GM18873 (cell line): ENCODE measurements around the gene ZNF292.
"Not testable (repeated sequence)": the region's sequence is repeated elsewhere in the genome, so short reads cannot be mapped to it uniquely, and the experiment has no call there.

Experiments
- ATAC-seq: cut with Tn5 transposase; IDR thresholded peaks from one replicate; pipeline ENCODE4 v1.9.1; 2021; ENCODE audit warnings: mild to moderate bottlenecking, moderate library complexity, moderate number of reproducible peaks; ENCODE audit not compliant: unreplicated experiment, low FRiP score

ZNF292 gene

DNA sequence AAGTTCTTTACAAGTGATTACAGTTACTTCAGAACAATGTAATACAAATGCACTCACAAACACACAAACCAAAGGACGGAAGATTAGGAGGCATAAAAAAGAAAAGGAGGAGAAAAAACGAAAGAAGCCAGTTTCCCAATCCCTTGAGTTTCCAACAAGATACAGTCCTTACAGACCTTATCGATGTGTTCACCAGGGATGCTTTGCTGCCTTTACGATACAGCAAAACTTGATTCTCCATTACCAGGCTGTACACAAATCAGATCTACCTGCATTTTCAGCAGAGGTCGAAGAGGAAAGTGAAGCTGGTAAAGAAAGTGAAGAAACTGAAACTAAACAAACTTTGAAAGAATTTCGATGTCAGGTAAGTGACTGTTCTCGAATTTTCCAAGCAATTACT lies 104.4 kb downstream of the ZNF292 start:
- no peak for ATAC-seq

DNA sequence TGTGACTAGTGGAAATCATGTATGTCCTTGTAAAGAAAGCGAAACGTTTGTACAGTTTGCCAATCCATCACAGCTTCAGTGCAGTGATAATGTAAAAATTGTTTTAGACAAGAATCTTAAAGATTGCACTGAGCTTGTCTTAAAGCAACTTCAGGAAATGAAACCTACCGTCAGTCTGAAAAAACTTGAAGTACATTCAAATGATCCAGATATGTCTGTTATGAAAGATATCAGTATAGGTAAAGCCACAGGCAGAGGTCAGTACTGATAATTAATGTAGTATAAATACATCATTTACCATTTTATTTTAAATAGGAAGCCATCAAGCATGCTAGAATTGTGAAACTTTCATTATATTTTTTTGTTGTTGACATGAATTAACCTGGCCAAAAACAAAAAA lies 106.2 kb downstream of the ZNF292 start:
- no peak for ATAC-seq

DNA sequence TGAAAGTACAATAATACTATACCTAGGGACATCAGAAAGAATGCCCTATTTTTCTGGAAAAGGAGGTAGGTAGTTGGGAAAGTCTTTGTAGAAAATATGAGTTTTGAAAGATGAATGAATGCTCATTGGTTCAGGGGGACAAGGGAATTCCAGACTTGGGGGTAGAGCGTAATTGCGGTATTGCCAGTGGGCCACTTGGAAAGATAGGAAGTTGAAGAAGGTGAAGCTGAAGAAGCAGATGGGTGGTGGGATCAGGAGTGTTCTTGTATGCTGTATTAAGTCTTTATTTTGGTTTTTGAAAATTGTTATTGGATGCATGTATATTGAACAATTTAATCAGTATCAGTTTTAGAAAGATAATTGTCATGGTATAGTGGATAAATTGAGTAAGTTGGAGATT lies 109.1 kb downstream of the ZNF292 start:
- no peak for ATAC-seq

DNA sequence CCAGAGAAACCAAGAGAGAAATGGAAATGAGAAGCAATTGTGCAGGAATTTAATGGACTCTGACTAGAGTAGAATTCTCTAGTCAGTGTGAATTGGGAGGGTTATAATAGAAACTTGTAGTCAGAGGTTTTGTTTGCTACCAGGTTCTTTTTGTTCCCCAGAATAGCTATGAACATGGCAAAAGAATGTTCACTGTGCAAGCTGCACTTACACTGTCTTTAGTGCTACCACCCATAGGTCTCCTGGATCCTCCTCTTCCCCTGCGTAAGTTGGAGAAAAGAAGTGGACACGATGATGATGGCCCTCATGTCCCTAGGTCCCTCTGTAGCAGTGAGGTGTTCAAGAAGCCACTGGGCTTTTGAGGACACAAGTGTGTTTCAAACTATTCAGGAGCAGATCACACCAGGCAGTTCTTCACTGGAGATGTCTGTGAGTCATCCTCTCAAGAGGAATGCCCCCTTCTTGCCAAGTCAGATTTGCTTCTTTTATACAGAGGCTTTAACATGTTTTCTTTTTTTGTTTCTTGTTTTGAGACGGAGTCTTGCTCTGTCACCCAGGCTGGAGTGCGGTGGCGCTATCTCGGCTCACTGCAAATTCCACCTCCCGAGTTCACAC lies 119.4 kb downstream of the ZNF292 start:
- ATAC-seq, result no peak

DNA sequence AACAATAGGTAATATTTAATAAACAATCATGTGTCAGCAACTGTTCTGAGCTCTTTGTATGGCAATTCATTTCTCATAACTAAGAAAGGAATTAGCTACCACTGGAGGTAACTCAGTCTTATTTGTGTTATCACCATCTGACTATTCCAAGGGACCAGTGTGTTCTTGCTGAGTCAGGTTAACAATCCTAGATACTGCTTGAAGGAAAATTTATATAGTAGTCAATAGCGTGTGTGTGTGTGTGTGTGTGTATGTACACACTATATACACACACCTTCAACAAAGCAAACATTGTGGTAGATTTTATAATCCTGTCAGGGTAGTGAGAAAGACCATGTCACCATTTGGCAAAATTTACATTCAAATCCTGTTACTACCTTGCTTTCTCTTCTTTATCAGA lies 121.3 kb downstream of the ZNF292 start:
- ATAC-seq, result no peak

DNA sequence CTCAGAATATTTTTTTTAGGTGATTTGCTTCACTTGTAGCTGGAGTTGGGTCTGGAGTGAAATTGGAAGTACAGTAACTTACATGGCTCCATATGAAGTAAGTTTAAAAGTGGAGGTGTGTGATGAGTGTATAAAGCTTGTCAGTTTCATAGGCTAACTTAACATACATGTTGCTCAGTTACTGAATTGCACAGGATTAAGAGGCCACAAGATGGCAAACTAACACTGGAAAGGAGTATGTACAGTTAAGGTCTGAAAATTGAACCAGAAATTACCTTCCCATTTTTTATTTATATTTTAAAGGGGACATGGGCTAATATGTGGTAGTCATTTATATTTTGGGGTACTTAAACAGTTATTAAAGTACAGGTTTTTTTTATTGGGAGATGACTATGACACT lies 121.8 kb downstream of the ZNF292 start:
- no peak for ATAC-seq

DNA sequence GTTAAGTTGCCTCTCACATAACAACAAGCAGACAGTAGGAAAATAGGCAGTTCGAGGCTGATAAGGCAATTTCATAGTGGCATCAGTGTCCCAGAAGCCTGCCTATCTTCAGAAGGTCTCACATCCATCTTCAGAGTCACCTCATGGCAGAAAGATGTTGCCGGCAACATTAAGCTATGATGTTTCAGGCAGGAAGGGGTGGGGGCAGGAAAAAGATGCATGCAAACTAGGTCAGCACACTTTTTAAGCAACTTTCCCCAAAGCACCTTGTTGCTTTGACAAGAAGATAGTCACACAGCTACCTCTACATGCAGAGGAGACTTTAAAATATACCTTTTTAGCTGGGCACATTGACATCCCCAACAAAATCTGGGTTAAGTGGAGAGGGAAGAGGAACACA lies 123.8 kb downstream of the ZNF292 start:
- ATAC-seq, result no peak

DNA sequence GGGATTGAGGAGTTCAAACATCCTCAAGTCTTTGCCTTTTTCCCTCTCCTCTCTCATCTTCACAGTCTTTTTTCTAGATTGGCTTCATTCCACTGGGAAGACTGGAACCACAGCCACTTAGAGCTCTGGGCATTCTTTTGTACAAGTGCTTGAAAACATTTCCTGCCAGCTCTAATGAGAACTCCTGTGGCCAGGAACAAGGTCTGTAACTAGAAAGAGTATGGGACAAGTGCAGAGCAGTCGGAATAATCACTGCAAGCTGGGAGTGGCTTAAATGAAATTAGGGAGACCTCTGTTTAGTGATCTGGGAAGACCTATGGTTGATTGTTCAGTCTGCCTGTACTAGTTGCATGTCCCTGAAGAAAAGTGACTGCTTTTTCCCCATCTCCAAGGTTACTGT lies 126.1 kb downstream of the ZNF292 start:
- ATAC-seq, result no peak

DNA sequence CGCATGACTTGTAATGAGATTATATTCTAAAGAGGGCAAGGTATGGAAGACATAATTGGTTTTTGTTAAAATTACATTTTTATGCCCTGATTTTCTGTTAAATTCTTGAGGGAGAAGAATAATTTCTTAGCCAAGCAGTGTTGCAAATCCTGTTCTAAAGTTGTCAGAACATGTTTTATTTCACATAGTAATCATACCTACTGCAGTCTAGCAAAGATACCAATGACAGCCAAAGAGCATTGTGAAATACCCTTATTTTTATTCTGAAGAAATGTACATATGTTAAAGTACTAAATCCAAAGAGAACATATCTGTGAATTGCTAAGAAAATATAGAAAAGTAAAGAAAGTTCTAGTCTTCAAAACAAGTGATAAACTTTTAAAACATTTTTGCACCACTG lies 127.4 kb downstream of the ZNF292 start:
- ATAC-seq, result no peak

DNA sequence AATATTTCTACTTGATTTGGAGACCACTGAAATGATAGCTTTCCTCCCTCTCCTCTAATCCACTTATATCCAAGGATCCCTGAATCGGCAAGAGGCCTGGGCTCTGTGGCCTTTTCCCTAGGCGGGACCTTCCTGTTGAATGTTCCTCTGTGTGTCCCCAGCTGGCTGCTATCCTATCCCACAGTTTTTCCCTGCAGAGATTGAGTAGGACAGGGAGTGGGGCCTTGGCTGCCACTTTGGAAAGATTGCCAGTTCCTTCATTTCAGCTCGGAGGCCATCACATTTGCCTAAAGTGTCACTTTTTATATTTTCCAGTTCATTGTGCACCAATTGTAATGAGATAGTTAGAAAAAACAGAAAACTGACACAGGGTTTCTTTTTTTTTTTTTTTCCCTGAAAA lies 128.1 kb downstream of the ZNF292 start:
- no peak for ATAC-seq

DNA sequence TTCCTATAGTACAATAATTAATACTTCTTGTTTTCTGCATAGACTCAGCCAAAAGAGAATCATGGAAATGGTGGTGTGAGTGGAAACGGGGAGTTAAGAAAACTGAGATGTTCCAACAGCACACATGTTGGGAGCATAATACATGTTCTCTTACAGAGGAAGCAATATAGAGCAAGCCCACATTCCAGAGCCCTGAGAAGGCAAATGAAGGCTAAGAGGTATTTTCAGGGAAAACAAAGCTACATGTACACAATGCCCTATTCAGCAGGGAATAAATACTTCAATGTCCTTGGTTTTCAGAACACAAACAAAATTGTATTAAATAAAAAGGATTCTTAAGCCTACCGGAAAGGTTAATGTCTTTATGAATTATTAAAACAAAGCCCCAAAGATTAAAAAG lies 131.9 kb downstream of the ZNF292 start:
- no peak for ATAC-seq

DNA sequence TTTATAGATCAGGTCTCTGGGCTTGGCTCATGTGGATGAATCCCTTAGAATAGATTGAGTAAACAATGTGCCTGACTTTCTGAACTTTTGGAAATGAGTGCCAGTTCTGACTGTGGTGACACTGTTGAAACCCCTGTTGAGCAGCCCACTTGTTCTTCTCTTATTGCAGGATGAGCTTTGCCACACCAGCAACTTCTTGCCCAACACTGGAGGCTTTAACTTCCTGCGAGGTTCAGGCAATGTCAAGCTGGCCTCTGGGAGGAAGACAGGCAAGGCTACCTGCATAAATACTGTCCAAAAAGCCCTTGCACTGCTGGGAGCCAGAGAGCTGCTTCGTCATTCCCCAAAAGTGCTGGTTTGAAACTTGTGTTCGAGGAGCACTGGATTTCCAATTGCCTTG lies 134.2 kb downstream of the ZNF292 start:
- ATAC-seq, result no peak

DNA sequence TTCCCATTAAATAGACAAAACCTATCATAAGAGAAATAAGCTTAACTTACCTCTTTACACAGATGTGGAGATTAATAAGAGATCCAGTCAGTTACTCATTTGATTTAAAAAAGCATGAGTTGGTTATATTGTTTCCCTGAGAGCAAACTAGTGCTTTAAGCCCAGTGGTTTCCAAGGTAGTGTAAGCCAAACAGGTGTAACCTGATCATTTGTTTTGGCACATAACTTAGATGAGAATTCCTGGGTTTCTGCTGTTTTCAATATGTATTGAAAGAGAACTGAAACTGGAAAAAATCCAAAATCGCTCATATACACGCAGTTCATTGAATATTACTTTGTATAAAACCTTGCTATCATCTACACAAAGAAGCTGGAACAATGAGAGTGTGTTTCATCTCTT lies 136.5 kb downstream of the ZNF292 start:
- ATAC-seq, result no peak

DNA sequence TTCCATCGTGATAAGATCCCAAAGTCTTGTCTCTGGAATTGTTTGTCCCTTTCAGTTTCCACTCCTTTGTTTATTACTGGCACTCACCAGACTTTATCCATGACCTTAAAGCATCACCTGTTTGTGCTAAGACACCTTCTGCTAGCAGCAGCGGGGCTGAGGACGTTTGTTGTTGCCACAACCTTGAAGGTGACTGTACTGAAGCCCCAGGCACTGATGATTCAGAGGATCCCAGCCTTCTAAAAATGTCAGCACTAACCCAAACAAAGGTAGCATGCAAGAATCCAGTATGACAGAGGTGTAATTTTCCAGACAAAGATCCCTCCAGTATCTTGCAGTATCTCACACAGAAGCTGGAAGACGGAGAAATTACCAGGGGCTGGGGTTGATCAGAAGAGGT lies 138.2 kb downstream of the ZNF292 start:
- no peak for ATAC-seq

DNA sequence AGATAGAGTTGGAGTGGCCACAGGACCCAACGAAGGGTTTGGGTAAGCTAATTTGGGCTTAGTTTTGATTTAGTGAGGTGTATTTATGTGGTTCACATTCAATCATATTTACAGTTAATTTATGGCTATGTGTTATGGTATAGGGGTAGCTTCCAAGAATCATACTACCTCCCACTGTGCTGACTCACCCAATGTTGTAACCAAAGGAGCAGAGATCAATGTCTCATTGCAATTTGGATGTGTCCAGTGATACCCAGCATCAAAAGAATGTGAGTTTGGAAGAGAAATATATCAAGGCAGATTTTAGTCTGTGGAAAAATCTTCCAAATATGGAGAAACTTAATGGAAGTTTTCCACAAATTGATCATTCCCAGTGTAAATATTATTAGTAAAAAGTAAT lies 141.8 kb downstream of the ZNF292 start:
- ATAC-seq, result no peak

DNA sequence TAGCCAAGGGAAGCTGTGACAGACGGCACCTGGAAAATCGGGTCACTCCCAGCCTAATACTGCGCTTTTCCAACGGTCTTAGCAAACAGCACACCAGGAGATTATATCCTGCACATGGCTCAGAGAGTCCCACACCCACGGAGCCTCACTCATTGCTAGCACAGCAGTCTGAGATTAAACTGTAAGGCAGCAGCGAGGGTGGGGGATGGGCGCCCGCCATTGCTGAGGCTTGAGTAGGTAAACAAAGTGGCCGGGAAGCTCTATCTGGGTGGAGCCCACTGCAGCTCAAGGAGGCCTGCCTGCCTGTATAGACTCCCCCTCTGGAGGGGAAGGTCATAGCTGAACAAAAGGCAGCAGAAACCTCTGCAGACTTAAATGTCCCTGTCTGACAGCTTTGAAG lies 145.9 kb downstream of the ZNF292 start:
- ATAC-seq, result not testable (repeated sequence)

DNA sequence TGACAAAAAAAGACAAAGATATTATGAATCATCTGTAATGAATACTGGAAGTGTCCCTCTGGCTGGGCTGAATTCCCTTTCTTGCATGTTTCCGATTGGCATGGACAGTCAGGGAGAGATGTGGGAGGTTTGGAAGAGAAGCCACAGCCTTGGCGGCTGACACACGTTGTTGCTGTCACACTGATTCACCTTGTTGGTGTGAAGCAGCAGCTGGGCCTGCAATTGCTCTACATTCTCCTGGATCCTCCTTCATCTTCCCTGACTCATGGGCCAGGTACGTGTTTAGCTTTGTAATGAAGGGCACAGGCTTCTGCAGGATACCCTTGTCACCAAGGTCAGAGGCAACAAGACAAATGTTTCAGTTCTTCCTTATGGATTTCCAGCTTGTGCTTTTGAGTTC lies 153.6 kb downstream of the ZNF292 start:
- no peak for ATAC-seq

DNA sequence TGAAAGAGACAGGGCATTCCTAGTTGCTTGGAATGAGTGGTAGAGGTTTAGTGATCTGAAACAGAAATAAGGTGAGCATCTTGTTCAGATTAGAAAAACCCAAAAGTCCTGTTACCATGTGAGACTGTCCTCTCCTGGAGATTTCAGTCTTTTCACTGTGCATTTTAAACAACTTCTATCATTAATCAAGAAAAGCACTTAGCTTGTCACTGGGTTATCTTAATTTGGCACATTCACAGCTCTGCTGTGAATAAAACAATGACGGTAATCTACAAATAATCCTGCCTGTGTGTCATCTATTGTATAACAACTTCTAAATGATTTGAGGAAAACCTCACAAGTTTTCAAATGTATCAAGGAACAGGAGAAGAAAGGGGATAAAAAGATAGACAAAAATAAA lies 157.5 kb downstream of the ZNF292 start:
- no peak for ATAC-seq
